ENCODE data around the gene RAI1. TPM values are rescaled to one million over a fixed set of nuclear protein-coding genes. Genes with fewer than 3 reads are reported as not detected.

RAI1 gene
- total RNA-seq, 4 donors from 2014 or later: 12.8 to 51.2 (median 47.6) TPM

- H3K27ac ChIP-seq: no peak overlapping the region
- H3K9me3 ChIP-seq: no peaks in the 10 kb centered on the region
- H3K27me3 ChIP-seq: no peaks in the 10 kb centered on the region
- H3K4me1 ChIP-seq: peaks cover 0 to 15% (median 6%) of the 10 kb centered on the region in 4 donors
- no peaks in the 10 kb centered on the region for H3K36me3 ChIP-seq
- H3K4me3 ChIP-seq: no peak overlapping the region
- DNase-seq: no peak
- TF ChIP-seq CTCF (IDR thresholded peaks at IDR 0.05) (no peak), POLR2A (IDR thresholded peaks at IDR 0.05) (no peak)
Measured at GRCh38 chr17:17763734-17764133, 82.5 kb downstream of the RAI1 start.

GRCh38 chr17:17765359-17766076, 84.3 kb downstream of the RAI1 start:
- DNase-seq: no peak

GRCh38 chr17:17766077-17766743, 85.0 kb downstream of the RAI1 start:
- Histone ChIP-seq H3K9me3 (no peaks in the 10 kb centered on the region), H3K36me3 (no peaks in the 10 kb centered on the region), H3K4me3 (no peak overlapping the region), H3K27ac (peak overlapping the region in 3 of 4 donors; percentile 9 to 68 (median 36)), H3K27me3 (no peaks in the 10 kb centered on the region), H3K4me1 (peaks cover 0 to 31% (median 7%) of the 10 kb centered on the region in 4 donors)
- no peak for TF ChIP-seq CTCF (IDR thresholded peaks at IDR 0.05)
- TF ChIP-seq POLR2A (IDR thresholded peaks at IDR 0.05): no peak
- peak in 2 of 3 donors; percentile 75 to 78 for DNase-seq

More at GRCh38 chr17:17765359-17766076, 84.3 kb downstream of the RAI1 start:
- Histone ChIP-seq H3K9me3 (no peaks in the 10 kb centered on the region), H3K27me3 (no peaks in the 10 kb centered on the region), H3K27ac (peak overlapping the region in 2 of 4 donors; percentile 36 to 68), H3K4me1 (peaks cover 0 to 28% (median 7%) of the 10 kb centered on the region in 4 donors), H3K4me3 (no peak overlapping the region), H3K36me3 (no peaks in the 10 kb centered on the region)
- TF ChIP-seq POLR2A (IDR thresholded peaks at IDR 0.05): no peak
- no peak for TF ChIP-seq CTCF (IDR thresholded peaks at IDR 0.05)

GRCh38 chr17:17766744-17767120, 85.5 kb downstream of the RAI1 start:
- no peak overlapping the region for H3K4me3 ChIP-seq
- peak overlapping the region in 3 of 4 donors; percentile 9 to 68 (median 36) for H3K27ac ChIP-seq
- no peaks in the 10 kb centered on the region for H3K36me3 ChIP-seq
- no peaks in the 10 kb centered on the region for H3K9me3 ChIP-seq
- DNase-seq: no peak
- H3K27me3 ChIP-seq: no peaks in the 10 kb centered on the region
- TF ChIP-seq CTCF (IDR thresholded peaks at IDR 0.05) (no peak), POLR2A (IDR thresholded peaks at IDR 0.05) (no peak)
- peaks cover 0 to 31% (median 7%) of the 10 kb centered on the region in 4 donors for H3K4me1 ChIP-seq

GRCh38 chr17:17767154-17767869, 86.1 kb downstream of the RAI1 start:
- H3K9me3 ChIP-seq: no peaks in the 10 kb centered on the region
- no peak for TF ChIP-seq POLR2A (IDR thresholded peaks at IDR 0.05)
- no peak for TF ChIP-seq CTCF (IDR thresholded peaks at IDR 0.05)
- no peaks in the 10 kb centered on the region for H3K36me3 ChIP-seq
- no peak for DNase-seq
- no peak overlapping the region for H3K4me3 ChIP-seq
- peak overlapping the region in 1 of 4 donors; percentile 9 for H3K27ac ChIP-seq
- H3K27me3 ChIP-seq: no peaks in the 10 kb centered on the region
- peaks cover 0 to 31% (median 7%) of the 10 kb centered on the region in 4 donors for H3K4me1 ChIP-seq
